ENCODE measurements around the gene ADCYAP1R1. TPM values are rescaled to one million over a fixed set of nuclear protein-coding genes. Genes with fewer than 3 reads are reported as not detected.

Gene ADCYAP1R1
- 0.04 TPM for polyA plus RNA-seq (2013, experiment 1 of 2; ENCODE audit: insufficient read length)
- polyA plus RNA-seq (2013, experiment 2 of 2; ENCODE audit: insufficient read length), result 0.10 TPM

- DNase-seq, result no peak
Observed at GRCh38 chr7:31051598-31052486, at the start of gene ADCYAP1R1. TSS of gene ADCYAP1R1 (plus strand) at chr7:31052308. CDS start at chr7:31063265, 10,957 bp downstream.

- no peak for DNase-seq
Observed at GRCh38 chr7:31003097-31003496, 49.0 kb upstream of the ADCYAP1R1 start.

GRCh38 chr7:31003721-31004120 lies 48.4 kb upstream of the ADCYAP1R1 start:
- peak; percentile 15 for DNase-seq

- peak; percentile 5 for DNase-seq
Observed at GRCh38 chr7:31004393-31004792, 47.7 kb upstream of the ADCYAP1R1 start.

- no peak for DNase-seq
Observed at GRCh38 chr7:31006857-31007256, 45.3 kb upstream of the ADCYAP1R1 start.

GRCh38 chr7:31007634-31008033 lies 44.5 kb upstream of the ADCYAP1R1 start:
- no peak for DNase-seq

GRCh38 chr7:31014826-31015225 lies 37.3 kb upstream of the ADCYAP1R1 start:
- DNase-seq, result no peak

GRCh38 chr7:31017032-31017675 lies 35.0 kb upstream of the ADCYAP1R1 start:
- no peak for DNase-seq

- no peak for DNase-seq
Observed at GRCh38 chr7:31017721-31018120, 34.4 kb upstream of the ADCYAP1R1 start.

- no peak for DNase-seq
Observed at GRCh38 chr7:31019509-31019908, 32.6 kb upstream of the ADCYAP1R1 start.

GRCh38 chr7:31020161-31020560 lies 31.9 kb upstream of the ADCYAP1R1 start:
- DNase-seq, result no peak

- no peak for DNase-seq
Observed at GRCh38 chr7:31020652-31021051, 31.5 kb upstream of the ADCYAP1R1 start.

GRCh38 chr7:31022117-31022516 lies 30.0 kb upstream of the ADCYAP1R1 start:
- no peak for DNase-seq

- no peak for DNase-seq
Observed at GRCh38 chr7:31022726-31023125, 29.4 kb upstream of the ADCYAP1R1 start.

- DNase-seq, result no peak
Observed at GRCh38 chr7:31023877-31024276, 28.2 kb upstream of the ADCYAP1R1 start.

GRCh38 chr7:31027161-31027965 lies 24.7 kb upstream of the ADCYAP1R1 start:
- DNase-seq, result peak; percentile 8

- DNase-seq, result no peak
Observed at GRCh38 chr7:31028006-31028405, 24.1 kb upstream of the ADCYAP1R1 start.

GRCh38 chr7:31028417-31028992 lies 23.6 kb upstream of the ADCYAP1R1 start:
- no peak for DNase-seq

- DNase-seq, result no peak
Observed at GRCh38 chr7:31029251-31030042, 22.7 kb upstream of the ADCYAP1R1 start.

GRCh38 chr7:31033674-31034300 lies 18.3 kb upstream of the ADCYAP1R1 start:
- DNase-seq, result no peak

- no peak for DNase-seq
Observed at GRCh38 chr7:31036924-31037323, 15.2 kb upstream of the ADCYAP1R1 start.

All from fibroblast of skin of back (primary cell).